Activated T-cell treated with anti-CD3 and anti-CD28 coated beads, Interleukin-2, amount 50 U/mL, for 4 hours (primary cell): ENCODE measurements around the gene CLEC1A. TPM values are rescaled to one million over a fixed set of nuclear protein-coding genes. Genes with fewer than 3 reads are reported as not detected.

Experiments used
- ATAC-seq, 2 donors: fragments of 200-7000 bp; cut with Tn5 transposase; one replicate each; pipeline ENCODE4 v1.10.0; 2021
- DNase-seq: peaks from one replicate; pipeline ENCODE4 v3.0.0-alpha.2; 2020
- H3K27me3 Mint-ChIP-seq: one replicate; pipeline ENCODE4 v1.8.0; 2021; ENCODE audit warnings: low read depth, mixed read lengths
- H3K36me3 Mint-ChIP-seq: one replicate; pipeline ENCODE4 v1.8.0; 2022; ENCODE audit warnings: mixed read lengths; ENCODE audit not compliant: insufficient read depth
- H3K4me1 Mint-ChIP-seq: one replicate; pipeline ENCODE4 v1.8.0; 2021; ENCODE audit warnings: low read depth, mixed read lengths
- H3K4me3 Mint-ChIP-seq: one replicate; pipeline ENCODE4 v1.8.0; 2021; ENCODE audit warnings: mild to moderate bottlenecking, moderate library complexity, mixed read lengths
- H3K9me3 Mint-ChIP-seq: one replicate; pipeline ENCODE4 v1.8.0; 2021; ENCODE audit warnings: mixed read lengths
- total RNA-seq, 3 donors: library from RNA; stranded (reverse); gene quantifications; one replicate each; pipeline ENCODE4 v1.2.1, GENCODE V29; 2021

CLEC1A gene
- total RNA-seq, result not detected

- H3K9me3 Mint-ChIP-seq, result peaks cover 6% of the 10 kb centered on the region
- no peaks in the 10 kb centered on the region for H3K4me1 Mint-ChIP-seq
- DNase-seq, result no peak
- no peak for ATAC-seq
- H3K36me3 Mint-ChIP-seq, result no peaks in the 10 kb centered on the region
- H3K27me3 Mint-ChIP-seq, result peaks cover 12% of the 10 kb centered on the region
- no peak within 1 kb of the TSS for H3K4me3 Mint-ChIP-seq
These were observed at the start of gene CLEC1A for GRCh38 chr12:10098791-10099190. CLEC1A (minus strand) TSS chr12:10098985; CDS start chr12:10098922, 63 bp downstream.

DNA sequence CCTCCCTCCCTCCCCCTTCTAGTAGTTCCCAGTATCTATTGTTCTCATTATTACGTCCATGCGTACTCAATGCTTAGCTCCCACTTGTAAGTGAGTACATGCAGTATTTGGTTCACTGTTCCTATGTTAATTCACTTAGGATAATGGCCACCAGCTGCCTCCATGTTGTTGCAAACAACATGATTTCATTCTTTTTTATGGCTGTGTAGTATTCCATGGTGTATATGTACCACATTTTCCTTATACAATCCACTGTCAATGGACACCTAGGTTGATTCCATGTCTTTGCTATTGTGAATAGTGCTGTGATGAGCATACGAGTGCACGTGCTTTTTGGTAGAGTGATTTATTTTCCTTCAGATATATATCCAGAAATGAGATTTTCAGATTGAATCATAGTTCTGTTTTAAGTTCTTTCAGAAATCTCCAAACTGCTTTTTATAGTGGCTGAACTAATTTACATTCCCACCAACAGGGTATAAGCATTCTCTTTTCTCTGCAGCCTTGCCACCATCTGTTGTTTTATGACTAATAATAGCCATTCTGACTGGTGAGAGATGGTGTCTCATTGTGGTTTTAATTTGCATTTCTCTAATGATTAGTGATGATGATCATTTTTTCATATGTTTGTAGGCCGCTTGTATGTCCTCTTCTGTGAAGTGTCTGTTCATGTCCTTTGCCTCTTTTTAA is 49.1 kb upstream of the CLEC1A start:
- Mint-ChIP-seq H3K9me3 (no peaks in the 10 kb centered on the region), H3K36me3 (no peaks in the 10 kb centered on the region), H3K4me3 (no peak overlapping the region), H3K4me1 (peaks cover 2% of the 10 kb centered on the region), H3K27me3 (peaks cover 11% of the 10 kb centered on the region)
- peak; percentile 67 to 86 for ATAC-seq
- DNase-seq, result no peak

GRCh38 chr12:10142976-10143589 is 44.3 kb upstream of the CLEC1A start:
- Mint-ChIP-seq H3K27me3 (peaks cover 10% of the 10 kb centered on the region), H3K36me3 (no peaks in the 10 kb centered on the region), H3K9me3 (no peaks in the 10 kb centered on the region), H3K4me1 (peaks cover 4% of the 10 kb centered on the region), H3K4me3 (no peak overlapping the region)
- ATAC-seq (no peak), DNase-seq (no peak)

- Mint-ChIP-seq H3K36me3 (no peaks in the 10 kb centered on the region), H3K27me3 (peaks cover 14% of the 10 kb centered on the region), H3K9me3 (no peaks in the 10 kb centered on the region), H3K4me1 (peaks cover 1% of the 10 kb centered on the region), H3K4me3 (no peak overlapping the region)
- ATAC-seq (peak; percentile 48 to 62), DNase-seq (peak; percentile 21)
These were observed 41.2 kb upstream of the CLEC1A start for GRCh38 chr12:10140001-10140400.

GRCh38 chr12:10136637-10137205 is 37.9 kb upstream of the CLEC1A start:
- DNase-seq, result no peak
- H3K27me3 Mint-ChIP-seq, result peaks cover 12% of the 10 kb centered on the region
- H3K36me3 Mint-ChIP-seq, result no peaks in the 10 kb centered on the region
- peaks cover 1% of the 10 kb centered on the region for H3K4me1 Mint-ChIP-seq
- no peak overlapping the region for H3K4me3 Mint-ChIP-seq
- no peak for ATAC-seq
- no peaks in the 10 kb centered on the region for H3K9me3 Mint-ChIP-seq

DNA sequence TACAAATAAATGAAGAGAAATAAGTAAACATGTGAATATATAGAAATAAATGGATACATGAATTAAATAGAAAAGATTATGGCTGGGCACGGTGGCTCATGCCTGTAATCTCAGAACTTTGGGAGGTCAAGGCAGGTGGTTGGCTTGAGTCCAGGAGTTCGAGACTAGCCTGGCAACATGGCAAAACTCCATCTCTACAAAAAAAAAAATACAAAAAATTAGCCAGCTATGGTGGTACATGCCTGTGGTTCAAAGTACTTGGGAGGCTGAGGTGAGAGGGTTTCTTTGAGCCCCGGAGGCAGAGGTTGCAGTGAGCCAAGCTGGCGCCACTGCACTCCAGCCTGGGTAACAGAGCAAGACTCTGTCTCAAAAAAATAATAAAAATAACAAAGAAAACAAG is 36.3 kb upstream of the CLEC1A start:
- Mint-ChIP-seq H3K4me3 (no peak overlapping the region), H3K36me3 (no peaks in the 10 kb centered on the region), H3K9me3 (no peaks in the 10 kb centered on the region), H3K4me1 (peaks cover 9% of the 10 kb centered on the region), H3K27me3 (peaks cover 15% of the 10 kb centered on the region)
- ATAC-seq (no peak), DNase-seq (no peak)

- Mint-ChIP-seq H3K27me3 (peaks cover 14% of the 10 kb centered on the region), H3K9me3 (no peaks in the 10 kb centered on the region), H3K36me3 (no peaks in the 10 kb centered on the region), H3K4me3 (no peak overlapping the region), H3K4me1 (peaks cover 15% of the 10 kb centered on the region)
- no peak for ATAC-seq
- no peak for DNase-seq
These were observed 34.1 kb upstream of the CLEC1A start for GRCh38 chr12:10132850-10133370.

GRCh38 chr12:10131111-10131690 is 32.4 kb upstream of the CLEC1A start:
- Mint-ChIP-seq H3K4me3 (no peak overlapping the region), H3K27me3 (peaks cover 12% of the 10 kb centered on the region), H3K36me3 (no peaks in the 10 kb centered on the region), H3K4me1 (peaks cover 15% of the 10 kb centered on the region), H3K9me3 (no peaks in the 10 kb centered on the region)
- DNase-seq (no peak), ATAC-seq (no peak)

- peak; percentile 89 to 95 for ATAC-seq
- Mint-ChIP-seq H3K36me3 (no peaks in the 10 kb centered on the region), H3K4me3 (no peak within 1 kb of the TSS), H3K4me1 (peaks cover 15% of the 10 kb centered on the region), H3K27me3 (peaks cover 11% of the 10 kb centered on the region), H3K9me3 (no peaks in the 10 kb centered on the region)
- no peak for DNase-seq
These were observed 31.3 kb upstream of the CLEC1A start, which contains the start of gene CLEC7A for GRCh38 chr12:10130042-10130441. CLEC7A (minus strand) TSS chr12:10130199; CDS start chr12:10130082, 117 bp downstream.

DNA sequence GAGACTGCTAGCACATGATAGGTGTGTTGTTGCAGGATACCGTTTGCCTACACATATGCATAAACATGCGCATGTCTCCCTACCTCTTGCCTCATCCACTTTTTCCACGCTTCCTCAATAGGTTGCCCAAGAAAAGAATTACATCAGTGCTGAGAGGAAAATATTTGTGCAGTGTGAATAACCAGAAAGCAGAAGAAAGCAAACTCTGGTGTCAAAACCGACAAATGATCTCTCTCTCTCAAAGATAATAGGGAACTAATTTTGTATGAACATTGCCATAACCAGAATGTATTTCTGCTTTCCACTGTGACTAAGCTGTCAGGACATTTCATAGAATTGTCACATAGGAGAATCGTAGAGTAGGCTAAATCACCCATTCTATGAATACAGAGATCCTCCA is 29.9 kb upstream of the CLEC1A start:
- DNase-seq (no peak), ATAC-seq (no peak)
- no peaks in the 10 kb centered on the region for H3K9me3 Mint-ChIP-seq
- H3K4me1 Mint-ChIP-seq, result peaks cover 15% of the 10 kb centered on the region
- H3K4me3 Mint-ChIP-seq, result no peak overlapping the region
- no peaks in the 10 kb centered on the region for H3K36me3 Mint-ChIP-seq
- H3K27me3 Mint-ChIP-seq, result peaks cover 12% of the 10 kb centered on the region

- Mint-ChIP-seq H3K9me3 (no peaks in the 10 kb centered on the region), H3K36me3 (no peaks in the 10 kb centered on the region), H3K4me1 (peaks cover 15% of the 10 kb centered on the region), H3K27me3 (peaks cover 7% of the 10 kb centered on the region), H3K4me3 (no peak overlapping the region)
- no peak for DNase-seq
- no peak for ATAC-seq
These were observed 27.6 kb upstream of the CLEC1A start for GRCh38 chr12:10126413-10126812.

- Mint-ChIP-seq H3K9me3 (no peaks in the 10 kb centered on the region), H3K4me3 (no peak overlapping the region), H3K36me3 (no peaks in the 10 kb centered on the region), H3K27me3 (peaks cover 3% of the 10 kb centered on the region), H3K4me1 (no peaks in the 10 kb centered on the region)
- no peak for ATAC-seq
- no peak for DNase-seq
These were observed 23.9 kb upstream of the CLEC1A start for GRCh38 chr12:10122689-10123088.

DNA sequence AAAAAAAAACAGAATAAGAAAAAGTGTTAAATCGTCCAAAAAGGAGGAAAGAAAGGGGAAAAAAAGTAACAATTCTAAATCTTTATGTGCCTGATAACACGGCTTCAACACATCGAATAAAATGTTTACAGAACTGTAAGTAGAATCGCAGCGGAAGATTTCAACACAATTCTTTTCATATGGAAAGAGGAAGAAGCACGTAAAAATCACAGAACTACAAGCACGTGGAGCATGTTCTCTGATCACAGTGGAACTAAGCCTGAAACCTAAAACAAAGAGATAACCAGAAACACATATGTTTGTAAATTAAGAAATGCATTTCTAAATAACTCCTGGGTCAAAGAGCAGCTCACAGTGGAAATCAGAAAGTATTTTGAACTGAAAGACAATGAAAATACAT is 22.5 kb upstream of the CLEC1A start:
- ATAC-seq (no peak), DNase-seq (no peak)
- Mint-ChIP-seq H3K4me3 (no peak overlapping the region), H3K9me3 (no peaks in the 10 kb centered on the region), H3K27me3 (peaks cover 3% of the 10 kb centered on the region), H3K4me1 (no peaks in the 10 kb centered on the region), H3K36me3 (no peaks in the 10 kb centered on the region)

GRCh38 chr12:10119066-10119465 is 20.3 kb upstream of the CLEC1A start:
- H3K36me3 Mint-ChIP-seq, result no peaks in the 10 kb centered on the region
- H3K27me3 Mint-ChIP-seq, result no peaks in the 10 kb centered on the region
- no peak for ATAC-seq
- H3K9me3 Mint-ChIP-seq, result no peaks in the 10 kb centered on the region
- no peak for DNase-seq
- no peak overlapping the region for H3K4me3 Mint-ChIP-seq
- no peaks in the 10 kb centered on the region for H3K4me1 Mint-ChIP-seq
